LNCaP clone FGC (cell line): Measurements from ENCODE around the gene ARV1.
A peak's percentile ranks its signal among the peaks of the same experiment; 100 is the strongest.

Source experiments
- DNase-seq: peaks from one replicate; pipeline ENCODE4 v3.0.0-alpha.2; 2011; ENCODE audit warnings: low read depth
- H3K4me3 ChIP-seq: 2 replicates; pipeline ENCODE4 v1.5.1; 2011; ENCODE audit warnings: mild to moderate bottlenecking, low read depth, low read length, control low read depth
- CTCF ChIP-seq: IDR thresholded peaks from 2 replicates; pipeline ENCODE4 v1.5.1; 2012; ENCODE audit warnings: mild to moderate bottlenecking; ENCODE audit not compliant: control insufficient read depth, insufficient read depth; ENCODE audit errors: extremely low read depth

ARV1 gene

GRCh38 chr1:230975636-230976035 lies 3.3 kb upstream of the ARV1 start:
- DNase-seq: no peak
- TF ChIP-seq CTCF: no peak
- no peak overlapping the region for H3K4me3 ChIP-seq

GRCh38 chr1:230976360-230976759 lies 2.5 kb upstream of the ARV1 start:
- H3K4me3 ChIP-seq: no peak overlapping the region
- TF ChIP-seq CTCF: no peak
- DNase-seq: no peak

GRCh38 chr1:230976825-230977747 lies 1.8 kb upstream of the ARV1 start:
- H3K4me3 ChIP-seq: peak overlapping the region; percentile 79
- peak; percentile 30 for DNase-seq
- no peak for TF ChIP-seq CTCF

- H3K4me3 ChIP-seq: peak overlapping the region; percentile 79
- peak; percentile 47 for DNase-seq
- TF ChIP-seq CTCF: no peak
Observed at GRCh38 chr1:230977761-230978490, 968 bp upstream of the ARV1 start.

- DNase-seq: no peak
- no peak for TF ChIP-seq CTCF
- peak overlapping the region; percentile 79 for H3K4me3 ChIP-seq
Observed at GRCh38 chr1:230979389-230979716, 459 bp downstream of the ARV1 start.

GRCh38 chr1:230979952-230980351 lies 1.1 kb downstream of the ARV1 start:
- peak overlapping the region; percentile 79 for H3K4me3 ChIP-seq
- no peak for DNase-seq
- no peak for TF ChIP-seq CTCF

GRCh38 chr1:230982696-230983095 lies 3.8 kb downstream of the ARV1 start:
- H3K4me3 ChIP-seq: no peak overlapping the region
- no peak for DNase-seq
- TF ChIP-seq CTCF: no peak
